PC-3 (cell line): ENCODE measurements around the gene ERVMER34-1.

Experiments
- EZH2 ChIP-seq: fragments of 300-600 bp; sonication (generic); IDR thresholded peaks from one replicate; pipeline ENCODE4 v1.6.1; 2017; ENCODE audit warnings: antibody characterized with exemption, mild to moderate bottlenecking, low read length; ENCODE audit not compliant: unreplicated experiment
- TF ChIP-seq, protein P1 (sequence below): fragments of 300-600 bp; sonication (generic); conservative IDR thresholded peaks from 2 replicates; pipeline ENCODE4 v1.5.1; 2017; ENCODE audit warnings: antibody characterized with exemption, low read depth, mild to moderate bottlenecking, low read length

DNA sequence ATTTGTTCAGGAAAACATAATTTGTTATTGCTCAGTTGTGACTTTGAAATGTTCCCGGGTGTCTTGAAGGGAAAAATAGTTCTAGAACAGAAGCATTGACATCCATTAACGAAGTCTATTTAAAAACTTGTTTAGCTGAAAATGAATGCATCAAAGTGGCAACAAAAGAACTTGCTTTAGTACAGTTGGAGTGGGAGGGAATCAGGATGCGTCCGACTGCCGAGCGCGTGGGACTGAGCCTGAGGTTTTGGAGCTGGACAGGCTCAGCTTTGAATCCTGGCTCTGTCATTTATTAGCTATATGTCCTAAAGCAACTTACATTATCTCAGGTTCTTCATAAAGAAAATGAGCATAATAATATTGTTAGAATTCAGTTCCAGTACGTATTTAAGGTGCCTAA, 9.0 kb upstream of the ERVMER34-1 start:
- TF ChIP-seq, protein P1, sequence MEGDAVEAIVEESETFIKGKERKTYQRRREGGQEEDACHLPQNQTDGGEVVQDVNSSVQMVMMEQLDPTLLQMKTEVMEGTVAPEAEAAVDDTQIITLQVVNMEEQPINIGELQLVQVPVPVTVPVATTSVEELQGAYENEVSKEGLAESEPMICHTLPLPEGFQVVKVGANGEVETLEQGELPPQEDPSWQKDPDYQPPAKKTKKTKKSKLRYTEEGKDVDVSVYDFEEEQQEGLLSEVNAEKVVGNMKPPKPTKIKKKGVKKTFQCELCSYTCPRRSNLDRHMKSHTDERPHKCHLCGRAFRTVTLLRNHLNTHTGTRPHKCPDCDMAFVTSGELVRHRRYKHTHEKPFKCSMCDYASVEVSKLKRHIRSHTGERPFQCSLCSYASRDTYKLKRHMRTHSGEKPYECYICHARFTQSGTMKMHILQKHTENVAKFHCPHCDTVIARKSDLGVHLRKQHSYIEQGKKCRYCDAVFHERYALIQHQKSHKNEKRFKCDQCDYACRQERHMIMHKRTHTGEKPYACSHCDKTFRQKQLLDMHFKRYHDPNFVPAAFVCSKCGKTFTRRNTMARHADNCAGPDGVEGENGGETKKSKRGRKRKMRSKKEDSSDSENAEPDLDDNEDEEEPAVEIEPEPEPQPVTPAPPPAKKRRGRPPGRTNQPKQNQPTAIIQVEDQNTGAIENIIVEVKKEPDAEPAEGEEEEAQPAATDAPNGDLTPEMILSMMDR, result no peak
- no peak for TF ChIP-seq EZH2
